H1 (cell line): ENCODE measurements around the gene GALNTL6.

ENCODE experiments used
- CTCF ChIP-seq, 3 experiments: IDR thresholded peaks; 1 replicate in 2 of 3; 2 replicates in 1 of 3; pipeline versions ENCODE4 v1.5.1 to v1.6.1; 2011; ENCODE audit warnings: low read length in 3 of 3, mild to moderate bottlenecking in 3 of 3, inconsistent platforms in 2 of 3, low read depth in 1 of 3, moderate library complexity in 1 of 3; ENCODE audit not compliant: insufficient read depth in 1 of 3; ENCODE audit errors: control extremely low read depth in 1 of 3
- EZH2 ChIP-seq: fragments of 200-600 bp; sonication (generic); IDR thresholded peaks from 2 replicates; pipeline ENCODE4 v1.7.1; 2012; ENCODE audit warnings: low read depth, mild to moderate bottlenecking, moderate library complexity, low read length, inconsistent platforms; ENCODE audit not compliant: severe bottlenecking
- KDM5A ChIP-seq: fragments of 200-600 bp; IDR thresholded peaks from 2 replicates; pipeline ENCODE4 v1.7.1; 2012; ENCODE audit warnings: mild to moderate bottlenecking, low read length, inconsistent platforms, mixed read lengths
- PHF8 ChIP-seq: fragments of 200-600 bp; sonication (generic); conservative IDR thresholded peaks from 2 replicates; pipeline ENCODE4 v1.7.1; 2012; ENCODE audit warnings: low read depth, mild to moderate bottlenecking, inconsistent platforms, low read length, moderate library complexity
- POLR2A ChIP-seq, 2 experiments: IDR thresholded peaks; 1 replicate in 1 of 2; 2 replicates in 1 of 2; pipeline ENCODE4 v1.6.1; 2011; ENCODE audit warnings: low read depth in 2 of 2, low read length in 2 of 2, mild to moderate bottlenecking in 2 of 2; ENCODE audit errors: control extremely low read depth in 1 of 2
- POLR2AphosphoS5 ChIP-seq: IDR thresholded peaks from 2 replicates; pipeline ENCODE4 v1.6.1; 2011; ENCODE audit warnings: low read depth, low read length
- RAD21 ChIP-seq, 2 experiments: IDR thresholded peaks in 1 of 2; conservative IDR thresholded peaks in 1 of 2; 2 replicates each; pipeline ENCODE4 v1.6.1; 2011; ENCODE audit warnings: low read depth in 2 of 2, low read length in 2 of 2, improper control_type of control experiment in 1 of 2, inconsistent platforms in 1 of 2, mild to moderate bottlenecking in 1 of 2, moderate library complexity in 1 of 2
- SP1 ChIP-seq: IDR thresholded peaks from 2 replicates; pipeline ENCODE4 v1.6.1; 2011; ENCODE audit warnings: low read depth, low read length
- SP2 ChIP-seq: IDR thresholded peaks from 2 replicates; pipeline ENCODE4 v1.6.1; 2012; ENCODE audit warnings: mild to moderate bottlenecking, low read length, inconsistent platforms

- TF ChIP-seq PHF8: no peak
- no peak for TF ChIP-seq POLR2A (IDR thresholded peaks at IDR 0.05; ENCODE audit: control extremely low read depth in 1 of 2, low read depth in 2 of 2, low read length in 2 of 2)
- no peak for TF ChIP-seq SP2
- no peak for TF ChIP-seq SP1
- TF ChIP-seq KDM5A: no peak
- no peak for TF ChIP-seq CTCF (IDR thresholded peaks at IDR 0.05; ENCODE audit: control extremely low read depth in 1 of 3, insufficient read depth in 1 of 3, low read depth in 1 of 3, low read length in 3 of 3)
- no peak for TF ChIP-seq EZH2
- no peak for TF ChIP-seq RAD21 (IDR thresholded peaks at IDR 0.05 in 1 of 2, conservative IDR thresholded peaks at IDR 0.05 in 1 of 2; ENCODE audit: low read depth in 2 of 2, low read length in 2 of 2)
- no peak for TF ChIP-seq POLR2AphosphoS5
Observed at GRCh38 chr4:172899861-172900260, 1086.7 kb downstream of the GALNTL6 start.
